Ovary (tissue), 9 donors: ENCODE measurements around the gene ETHE1. TPM values are rescaled to one million over a fixed set of nuclear protein-coding genes. Genes with fewer than 3 reads are reported as not detected.
A peak's percentile ranks its signal among the peaks of the same experiment; 100 is the strongest.

Source experiments
- DNase-seq, 5 donors: peaks; one replicate each; pipeline ENCODE4 v3.0.0-alpha.2; 2019 to 2020
- H3K27ac ChIP-seq, 2 donors: fragments of 200-600 bp; one replicate each; pipeline versions ENCODE4 v1.5.1 to v1.8.0; 2019 to 2022
- H3K27me3 ChIP-seq: fragments of 200-600 bp; one replicate; pipeline ENCODE4 v1.8.0; 2022
- H3K36me3 ChIP-seq: fragments of 200-600 bp; sonication (generic); one replicate; pipeline ENCODE4 v1.5.1; 2019
- H3K4me1 ChIP-seq: one replicate; pipeline ENCODE4 v1.8.1; 2013; ENCODE audit warnings: mild to moderate bottlenecking, moderate library complexity; ENCODE audit not compliant: insufficient read depth
- H3K4me3 ChIP-seq: fragments of 200-600 bp; sonication (generic); one replicate; pipeline ENCODE4 v1.5.1; 2017
- H3K9me3 ChIP-seq, 2 donors: fragments of 200-600 bp in 1 of 2; sonication (generic) in 1 of 2; one replicate each; pipeline versions ENCODE4 v1.5.1 to v1.8.1; 2013 to 2019; ENCODE audit warnings: mild to moderate bottlenecking in 1 of 2, moderate library complexity in 1 of 2
- EP300 ChIP-seq: sonication (generic); formaldehyde crosslinking; IDR thresholded peaks from one replicate; pipeline ENCODE4 v1.6.1; 2017; ENCODE audit warnings: antibody characterized with exemption
- POLR2A ChIP-seq: fragments of 450-650 bp; IDR thresholded peaks from one replicate; pipeline ENCODE4 v1.6.1; 2017; ENCODE audit warnings: antibody characterized with exemption, mild to moderate bottlenecking, moderate library complexity
- WGBS, 3 donors: extraction: QIAGEN DNeasy Blood & Tissue Kit in 1 of 3; methylation state at CpG; one replicate each; pipeline versions ENCODE4 v1.1.5 to v1.1.7; 2013 to 2017; 5-methylcytosine and 5-hydroxymethylcytosine counted together
- intact Hi-C, 4 donors: fragments of 100-400 bp; cut with DNase I; formaldehyde crosslinking; loops; one replicate each; pipeline versions ENCODE4 v1.11.0 to v1.15.1; 2022 to 2023
- polyA plus RNA-seq, 2 donors: library from polyadenylated mRNA; stranded (reverse); fragments of 200-250 nt in 1 of 2; fragments of 350-450 nt in 1 of 2; fragmentation: Illumina TruSeq in 1 of 2; extraction: RNeasy Lipid Tissue Mini Kit (QIAGEN cat#74804) in 1 of 2; gene quantifications; one replicate each; pipeline ENCODE4 v1.2.3, GENCODE V29; 2013 to 2014
- total RNA-seq, 7 donors: library from RNA; depleted of rRNA in 2 of 7; stranded (reverse); fragments of >200 nt in 2 of 7; fragmentation: NEBNext Ultra II Directional in 3 of 7; extraction: Animal tissue kit (Norgen Biotek cat#: 25700) in 3 of 7; gene quantifications; one replicate each; pipeline versions ENCODE4 v1.1.0 to v1.2.4, GENCODE V29; 2016 to 2023
- TF ChIP-seq, protein P1 (sequence below), 3 donors: fragments of 450-650 bp in 2 of 3; fragments of 200-600 bp in 1 of 3; IDR thresholded peaks; one replicate each; pipeline versions ENCODE4 v1.5.1 to v1.8.0; 2016 to 2022; ENCODE audit warnings: antibody characterized with exemption in 3 of 3, mild to moderate bottlenecking in 1 of 3
- donor health status: DM: no; HTN: no; CAD: no; lungs with moderate emphysema.
- donor health status: DM: no; HTN: no; CAD: no.
- donor health status: Bipolar disorder and iron deficiency.
- donor health status: DM: yes; HTN: yes; CAD: no.
- donor health status: DM: no; HTN: no; CAD: no.
- donor health status: DM: yes; HTN: yes; CAD: no.

ETHE1 gene
- total and polyA plus RNA-seq, 9 donors = 16.1 to 28.7 (median 24.0) TPM

DNA sequence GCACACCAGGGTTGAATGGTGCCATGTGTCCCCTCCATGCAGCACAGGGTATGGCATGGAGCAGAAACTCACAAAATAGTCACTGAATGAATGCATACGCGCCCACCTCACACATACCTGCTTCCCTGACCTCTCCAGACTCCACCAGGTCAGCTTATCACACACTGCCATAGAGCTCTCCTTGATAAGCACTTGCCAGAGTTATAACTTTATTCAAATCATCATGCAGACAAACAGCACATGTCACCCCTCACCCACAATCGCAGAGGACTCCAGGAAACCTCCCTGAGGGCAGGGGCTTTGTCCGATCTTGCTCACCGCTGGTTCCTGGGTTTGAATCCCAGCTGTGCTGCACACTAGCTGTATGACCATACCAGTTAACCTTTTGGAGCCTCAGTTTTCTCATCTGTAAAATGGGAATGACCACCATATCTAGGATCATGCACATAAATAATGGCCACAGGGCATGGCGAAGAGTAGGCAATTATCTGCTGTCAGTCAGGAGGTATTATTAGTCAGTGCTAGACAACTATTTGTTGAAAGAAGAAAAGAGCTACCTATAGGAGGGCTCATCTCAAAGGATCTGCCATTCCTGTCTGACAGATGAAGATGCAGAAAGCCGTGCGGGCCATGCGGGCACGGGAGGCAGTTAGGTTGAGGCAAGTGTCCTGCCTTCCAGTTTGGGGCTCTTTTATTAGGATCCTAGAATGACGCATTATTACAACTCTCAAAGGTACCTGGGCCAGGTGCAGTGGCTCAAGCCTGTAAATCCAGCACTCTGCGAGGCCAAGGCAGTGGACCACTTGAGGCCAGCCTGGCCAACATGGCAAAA, 34.4 kb upstream of the ETHE1 start:
- 91 to 96% (median 94%) methylated on average over 12 of the region's 12 CpGs for WGBS, 3 donors
- intact Hi-C loops = no loop called here
- H3K27me3 ChIP-seq = no peaks in the 10 kb centered on the region
- H3K27ac ChIP-seq = no peak overlapping the region
- no peaks in the 10 kb centered on the region for H3K36me3 ChIP-seq
- H3K4me1 ChIP-seq = peaks cover 3% of the 10 kb centered on the region
- no peak for DNase-seq
- H3K4me3 ChIP-seq = no peak overlapping the region
- TF ChIP-seq, protein P1, sequence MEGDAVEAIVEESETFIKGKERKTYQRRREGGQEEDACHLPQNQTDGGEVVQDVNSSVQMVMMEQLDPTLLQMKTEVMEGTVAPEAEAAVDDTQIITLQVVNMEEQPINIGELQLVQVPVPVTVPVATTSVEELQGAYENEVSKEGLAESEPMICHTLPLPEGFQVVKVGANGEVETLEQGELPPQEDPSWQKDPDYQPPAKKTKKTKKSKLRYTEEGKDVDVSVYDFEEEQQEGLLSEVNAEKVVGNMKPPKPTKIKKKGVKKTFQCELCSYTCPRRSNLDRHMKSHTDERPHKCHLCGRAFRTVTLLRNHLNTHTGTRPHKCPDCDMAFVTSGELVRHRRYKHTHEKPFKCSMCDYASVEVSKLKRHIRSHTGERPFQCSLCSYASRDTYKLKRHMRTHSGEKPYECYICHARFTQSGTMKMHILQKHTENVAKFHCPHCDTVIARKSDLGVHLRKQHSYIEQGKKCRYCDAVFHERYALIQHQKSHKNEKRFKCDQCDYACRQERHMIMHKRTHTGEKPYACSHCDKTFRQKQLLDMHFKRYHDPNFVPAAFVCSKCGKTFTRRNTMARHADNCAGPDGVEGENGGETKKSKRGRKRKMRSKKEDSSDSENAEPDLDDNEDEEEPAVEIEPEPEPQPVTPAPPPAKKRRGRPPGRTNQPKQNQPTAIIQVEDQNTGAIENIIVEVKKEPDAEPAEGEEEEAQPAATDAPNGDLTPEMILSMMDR (IDR thresholded peaks at IDR 0.05) = no peak
- no peak for TF ChIP-seq EP300
- no peak for TF ChIP-seq POLR2A
- no peaks in the 10 kb centered on the region for H3K9me3 ChIP-seq

DNA sequence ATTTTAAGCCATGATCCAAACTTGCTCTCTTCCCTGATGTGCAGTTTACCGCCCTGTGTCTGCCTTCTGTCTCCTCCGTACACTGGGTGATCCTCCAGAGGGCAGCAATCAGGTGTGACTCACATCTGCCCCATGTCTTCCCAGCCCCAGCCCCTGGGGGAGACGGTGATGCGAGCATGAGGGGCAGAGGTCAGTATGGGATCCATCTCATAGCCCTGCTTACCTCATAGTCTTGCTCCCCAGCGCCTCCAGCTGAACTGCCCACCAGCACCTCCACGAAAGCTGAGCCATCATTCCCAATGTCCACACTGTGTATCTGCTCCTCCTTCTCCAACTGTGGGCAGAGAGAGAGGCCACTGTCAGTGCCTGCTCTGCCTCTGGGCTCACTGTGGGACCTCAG, 33.7 kb upstream of the ETHE1 start:
- intact Hi-C loops = no loop called here
- TF ChIP-seq, protein P1 (IDR thresholded peaks at IDR 0.05) = no peak
- TF ChIP-seq EP300 = no peak
- no peak for TF ChIP-seq POLR2A
- Histone ChIP-seq H3K27me3 (no peaks in the 10 kb centered on the region), H3K9me3 (no peaks in the 10 kb centered on the region), H3K4me1 (peaks cover 3% of the 10 kb centered on the region), H3K27ac (no peak overlapping the region), H3K4me3 (no peak overlapping the region), H3K36me3 (no peaks in the 10 kb centered on the region)
- no peak for DNase-seq
- 83 to 88% (median 83%) methylated on average over 6 of the region's 6 CpGs for WGBS, 3 donors

DNA sequence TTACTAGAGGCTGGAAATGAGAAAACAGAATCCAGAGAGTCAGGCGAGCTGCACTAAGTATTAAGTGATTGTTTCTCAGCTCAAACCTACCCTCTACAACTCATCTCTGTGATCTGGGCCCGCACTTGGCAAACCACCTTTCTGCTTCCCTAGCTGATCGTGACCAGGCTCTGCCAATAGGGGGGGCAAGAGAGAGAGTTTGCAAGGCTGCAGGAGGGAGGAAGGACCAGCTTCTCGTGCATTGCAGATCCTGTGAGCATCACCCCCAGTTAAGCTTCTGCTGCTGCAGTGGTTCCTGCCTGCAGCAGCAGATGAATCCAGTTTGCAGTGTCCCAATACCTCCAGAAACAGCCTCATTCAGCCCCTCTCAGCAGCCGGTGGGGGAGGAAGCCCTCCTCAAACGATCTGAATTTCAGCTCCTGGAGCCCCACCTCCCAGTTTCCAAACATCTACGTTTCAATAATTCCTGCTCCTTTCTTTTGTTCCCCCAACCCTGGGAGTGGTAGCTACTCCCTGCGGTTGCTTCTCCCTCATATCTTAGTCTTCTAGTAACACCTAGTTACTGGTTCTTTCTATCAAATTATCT, 28.3 kb upstream of the ETHE1 start:
- no peak for TF ChIP-seq EP300
- no peak for TF ChIP-seq POLR2A
- TF ChIP-seq, protein P1 (IDR thresholded peaks at IDR 0.05) = no peak
- Histone ChIP-seq H3K27ac (no peak overlapping the region), H3K4me1 (no peaks in the 10 kb centered on the region), H3K36me3 (no peaks in the 10 kb centered on the region), H3K4me3 (no peak overlapping the region), H3K27me3 (no peaks in the 10 kb centered on the region), H3K9me3 (no peaks in the 10 kb centered on the region)
- peak; percentile 29 to 64 (median 54) for DNase-seq
- WGBS, 3 donors = 40 to 43% (median 41%) methylated on average over 8 of the region's 8 CpGs
- intact Hi-C loops = loop anchor here in 1 of 4 donors (10.0 kb wide), 1 partner anchor 100 kb away; no protein-coding TSS in a partner anchor

DNA sequence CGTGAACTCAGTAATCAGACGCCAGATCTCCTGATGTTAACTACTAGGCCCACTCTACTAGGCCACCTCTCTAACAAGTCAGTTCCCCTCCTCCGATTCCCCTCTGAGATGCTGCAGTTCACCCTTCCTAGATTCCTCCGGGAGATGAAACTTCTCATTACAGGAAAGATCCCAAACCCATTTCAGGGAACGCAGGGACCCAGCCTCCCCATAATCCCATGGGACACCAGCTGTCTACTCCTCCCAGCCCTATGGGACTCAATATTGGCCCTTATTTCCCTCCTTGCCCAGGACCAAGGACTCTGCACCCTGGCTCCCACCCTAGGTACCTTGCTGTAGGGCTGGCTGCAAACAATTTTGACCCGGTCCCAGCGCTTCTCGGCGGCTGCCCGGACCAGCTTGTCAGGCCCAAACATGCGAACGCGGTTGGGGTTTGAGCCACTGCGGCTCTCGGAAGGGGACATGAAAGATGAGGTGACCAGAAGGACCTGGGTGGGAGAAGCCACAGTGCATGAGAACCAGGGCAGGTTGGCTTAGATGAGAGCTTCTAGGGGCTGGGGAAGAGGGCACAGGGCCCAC, 27.4 kb upstream of the ETHE1 start:
- no peak overlapping the region for H3K27ac ChIP-seq
- no peaks in the 10 kb centered on the region for H3K36me3 ChIP-seq
- 93 to 97% (median 95%) methylated on average over 15 of the region's 15 CpGs for WGBS, 3 donors
- H3K27me3 ChIP-seq = no peaks in the 10 kb centered on the region
- no peak for DNase-seq
- H3K4me1 ChIP-seq = no peaks in the 10 kb centered on the region
- no peak overlapping the region for H3K4me3 ChIP-seq
- H3K9me3 ChIP-seq = no peaks in the 10 kb centered on the region
- intact Hi-C loops = loop anchor here in 1 of 4 donors (10.0 kb wide), 1 partner anchor 100 kb away; no protein-coding TSS in a partner anchor
- TF ChIP-seq POLR2A (no peak), EP300 (no peak)
- TF ChIP-seq, protein P1 (IDR thresholded peaks at IDR 0.05) = no peak
